SU-DHL-6 (cell line): ENCODE measurements around the gene DGLUCY.

Experiments used
- H2AFZ ChIP-seq: fragments of 200-600 bp; sonication (generic); 2 replicates; pipeline ENCODE4 v1.6.1; 2014; ENCODE audit warnings: low read depth, mild to moderate bottlenecking, moderate library complexity, mixed read lengths, antibody characterized with exemption, low read length; ENCODE audit not compliant: severe bottlenecking
- H3F3A ChIP-seq: fragments of 200-600 bp; shearing (Covaris generic); 2 replicates; pipeline ENCODE4 v1.6.0; 2016; ENCODE audit warnings: antibody characterized with exemption, mild to moderate bottlenecking; ENCODE audit not compliant: insufficient read depth
- H3K27ac ChIP-seq: fragments of 200-600 bp; sonication (generic); 2 replicates; pipeline ENCODE4 v1.5.1; 2016; ENCODE audit warnings: low read depth, mild to moderate bottlenecking, low read length, moderate library complexity, mixed read lengths
- H3K27me3 ChIP-seq: fragments of 200-600 bp; sonication (generic), shearing (Covaris generic); 2 replicates; pipeline ENCODE4 v1.6.0; 2014; ENCODE audit warnings: mild to moderate bottlenecking, low read length
- H3K36me3 ChIP-seq: fragments of 200-600 bp; sonication (generic); 2 replicates; pipeline ENCODE4 v1.6.1; 2014; ENCODE audit warnings: mild to moderate bottlenecking, low read length, mixed read lengths
- H3K4me2 ChIP-seq: fragments of 300-600, 200-600 bp; shearing (Covaris generic), sonication (generic); 2 replicates; pipeline ENCODE4 v1.6.0; 2014; ENCODE audit warnings: low read length, low read depth, mild to moderate bottlenecking; ENCODE audit not compliant: poor library complexity, severe bottlenecking
- H3K4me3 ChIP-seq: fragments of 200-600 bp; sonication (generic); 2 replicates; pipeline ENCODE4 v1.5.1; 2014; ENCODE audit warnings: antibody characterized with exemption, low read length, mild to moderate bottlenecking, mixed read lengths; ENCODE audit not compliant: insufficient read depth, poor library complexity, severe bottlenecking
- H3K79me2 ChIP-seq: fragments of 200-600 bp; sonication (generic); 2 replicates; pipeline ENCODE4 v1.6.1; 2014; ENCODE audit warnings: mild to moderate bottlenecking, low read length, moderate library complexity; ENCODE audit not compliant: insufficient read depth
- H3K9ac ChIP-seq: fragments of 200-600 bp; sonication (generic); 2 replicates; pipeline ENCODE4 v1.7.0; 2014; ENCODE audit warnings: mild to moderate bottlenecking, low read length
- H3K9me2 ChIP-seq: fragments of 200-600 bp; sonication (generic); replicated peaks from 2 replicates; pipeline ENCODE4 v1.6.1; 2014; ENCODE audit warnings: low read length; ENCODE audit not compliant: insufficient read depth
- H3K9me3 ChIP-seq: fragments of 200-600 bp; sonication (generic); 2 replicates; pipeline ENCODE4 v1.6.1; 2014; ENCODE audit warnings: low read length, mixed read lengths; ENCODE audit not compliant: insufficient read depth
- H4K20me1 ChIP-seq: fragments of 200-600 bp; sonication (generic); 2 replicates; pipeline ENCODE4 v1.6.1; 2014; ENCODE audit warnings: low read depth, mild to moderate bottlenecking, antibody characterized with exemption, low read length, moderate library complexity, mixed read lengths
- EZH2phosphoT487 ChIP-seq: fragments of 200-600 bp; sonication (generic), shearing (Covaris generic); conservative IDR thresholded peaks from 2 replicates; pipeline ENCODE4 v1.6.1; 2018; ENCODE audit warnings: mild to moderate bottlenecking, antibody characterized with exemption, low read length, moderate library complexity, mixed read lengths
- TF ChIP-seq, protein P1 (sequence below): fragments of 200-600 bp; sonication (generic); IDR thresholded peaks from one replicate; pipeline ENCODE4 v1.5.1; 2017; ENCODE audit warnings: antibody characterized with exemption, mild to moderate bottlenecking, low read length, moderate library complexity; ENCODE audit not compliant: insufficient read depth, poor library complexity, severe bottlenecking

The DGLUCY gene

DNA sequence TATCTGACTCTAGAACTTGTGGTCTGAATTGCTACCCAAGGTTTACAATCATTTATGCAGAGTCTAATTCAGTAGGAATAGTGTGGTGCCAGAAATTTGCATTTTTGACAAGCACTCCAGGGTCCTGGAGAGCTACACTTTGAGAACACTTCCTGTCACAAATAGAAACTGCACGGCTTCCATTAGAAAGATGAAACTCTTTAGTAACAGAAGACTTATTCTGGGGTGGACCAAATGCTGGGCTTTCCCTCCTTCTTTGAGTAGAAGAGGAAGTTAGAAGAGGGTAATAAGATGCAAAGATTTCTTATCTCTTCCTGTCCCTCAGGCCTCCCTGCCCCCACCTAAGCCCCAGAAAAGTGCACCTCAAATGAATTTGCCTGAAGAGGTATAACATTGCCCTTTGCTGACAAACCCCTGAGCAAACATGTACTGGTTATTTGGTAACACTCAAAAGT lies 28.4 kb downstream of the DGLUCY start:
- H2AFZ ChIP-seq, result no peak overlapping the region
- no peak overlapping the region for H3K9ac ChIP-seq
- no peaks in the 10 kb centered on the region for H3K36me3 ChIP-seq
- H3K9me3 ChIP-seq, result no peaks in the 10 kb centered on the region
- no peak for TF ChIP-seq EZH2phosphoT487
- TF ChIP-seq, protein P1, sequence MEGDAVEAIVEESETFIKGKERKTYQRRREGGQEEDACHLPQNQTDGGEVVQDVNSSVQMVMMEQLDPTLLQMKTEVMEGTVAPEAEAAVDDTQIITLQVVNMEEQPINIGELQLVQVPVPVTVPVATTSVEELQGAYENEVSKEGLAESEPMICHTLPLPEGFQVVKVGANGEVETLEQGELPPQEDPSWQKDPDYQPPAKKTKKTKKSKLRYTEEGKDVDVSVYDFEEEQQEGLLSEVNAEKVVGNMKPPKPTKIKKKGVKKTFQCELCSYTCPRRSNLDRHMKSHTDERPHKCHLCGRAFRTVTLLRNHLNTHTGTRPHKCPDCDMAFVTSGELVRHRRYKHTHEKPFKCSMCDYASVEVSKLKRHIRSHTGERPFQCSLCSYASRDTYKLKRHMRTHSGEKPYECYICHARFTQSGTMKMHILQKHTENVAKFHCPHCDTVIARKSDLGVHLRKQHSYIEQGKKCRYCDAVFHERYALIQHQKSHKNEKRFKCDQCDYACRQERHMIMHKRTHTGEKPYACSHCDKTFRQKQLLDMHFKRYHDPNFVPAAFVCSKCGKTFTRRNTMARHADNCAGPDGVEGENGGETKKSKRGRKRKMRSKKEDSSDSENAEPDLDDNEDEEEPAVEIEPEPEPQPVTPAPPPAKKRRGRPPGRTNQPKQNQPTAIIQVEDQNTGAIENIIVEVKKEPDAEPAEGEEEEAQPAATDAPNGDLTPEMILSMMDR, result no peak
- H3K4me3 ChIP-seq, result no peak overlapping the region
- H3F3A ChIP-seq, result no peaks in the 10 kb centered on the region
- H3K4me2 ChIP-seq, result no peak overlapping the region
- no peaks in the 10 kb centered on the region for H3K79me2 ChIP-seq
- H3K27me3 ChIP-seq, result no peaks in the 10 kb centered on the region
- H4K20me1 ChIP-seq, result no peaks in the 10 kb centered on the region
- no peaks in the 10 kb centered on the region for H3K9me2 ChIP-seq
- H3K27ac ChIP-seq, result peak overlapping the region; percentile 3; the same call in 1 of the 2 replicates

DNA sequence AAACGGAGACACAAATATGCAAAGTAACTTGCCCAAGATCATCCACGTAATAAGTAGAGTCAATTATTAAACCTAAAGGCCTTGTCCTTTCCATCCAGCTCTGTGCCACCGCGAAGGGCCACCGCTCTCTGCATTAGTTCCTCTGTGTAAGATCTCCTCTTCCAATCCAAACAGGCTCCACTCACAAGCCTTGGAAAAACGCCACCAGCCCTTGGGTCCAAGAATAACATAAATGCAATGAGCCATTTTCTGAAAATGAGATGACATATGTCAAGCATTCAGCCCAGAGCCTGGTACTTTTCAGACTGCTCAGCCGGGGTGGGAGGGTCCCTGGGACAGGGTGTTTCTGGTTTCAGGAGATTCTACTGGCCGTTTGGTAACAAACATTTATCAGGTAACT lies 30.0 kb downstream of the DGLUCY start:
- Histone ChIP-seq H4K20me1 (no peaks in the 10 kb centered on the region), H3K79me2 (no peaks in the 10 kb centered on the region), H3K9me3 (no peaks in the 10 kb centered on the region), H3K4me3 (no peak overlapping the region), H3K4me2 (no peak overlapping the region), H3K36me3 (no peaks in the 10 kb centered on the region), H3K27me3 (no peaks in the 10 kb centered on the region), H3K9ac (no peak overlapping the region), H2AFZ (no peak overlapping the region), H3K27ac (no peak overlapping the region), H3K9me2 (no peaks in the 10 kb centered on the region), H3F3A (no peaks in the 10 kb centered on the region)
- no peak for TF ChIP-seq EZH2phosphoT487
- TF ChIP-seq, protein P1, result no peak

DNA sequence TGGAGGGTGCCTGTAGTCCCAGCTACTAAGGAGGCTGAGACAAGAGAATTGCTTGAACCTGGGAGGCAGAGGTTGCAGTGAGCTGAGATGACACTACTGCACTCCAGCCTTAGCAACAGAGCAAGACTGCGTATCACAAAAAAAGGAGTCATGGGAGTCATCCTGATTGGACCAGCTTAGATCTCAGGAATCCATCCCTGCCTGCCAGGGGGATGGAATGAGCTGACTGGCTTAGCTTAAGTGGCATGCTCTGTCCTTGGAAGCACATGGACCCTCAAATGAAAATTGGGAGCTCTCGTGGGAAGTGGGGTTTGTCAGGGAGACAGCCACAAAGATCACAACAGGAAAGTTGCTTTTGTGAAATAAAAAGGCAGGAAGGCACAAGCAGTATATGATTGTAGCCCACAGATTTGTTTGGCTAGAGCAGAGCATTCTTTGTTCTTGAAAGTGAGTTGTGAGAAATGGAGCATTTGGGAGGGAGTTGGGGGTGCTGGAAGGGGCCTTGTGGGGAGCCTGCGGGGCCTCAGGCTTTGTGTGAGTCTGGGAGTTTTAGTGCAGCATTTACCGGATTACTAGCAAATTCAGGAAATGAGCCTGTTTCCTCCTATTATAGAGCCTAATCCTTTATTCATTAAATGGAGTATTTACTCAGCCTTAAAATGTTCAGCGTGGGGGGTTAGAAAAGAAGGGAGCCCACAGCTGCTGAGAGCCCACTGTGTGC lies 30.7 kb downstream of the DGLUCY start:
- no peak overlapping the region for H3K4me2 ChIP-seq
- no peak overlapping the region for H2AFZ ChIP-seq
- no peaks in the 10 kb centered on the region for H3K9me2 ChIP-seq
- no peak overlapping the region for H3K27ac ChIP-seq
- no peak overlapping the region for H3K4me3 ChIP-seq
- TF ChIP-seq, protein P1, result no peak
- no peak for TF ChIP-seq EZH2phosphoT487
- no peaks in the 10 kb centered on the region for H3K36me3 ChIP-seq
- no peaks in the 10 kb centered on the region for H3F3A ChIP-seq
- no peaks in the 10 kb centered on the region for H3K79me2 ChIP-seq
- no peaks in the 10 kb centered on the region for H4K20me1 ChIP-seq
- H3K9me3 ChIP-seq, result no peaks in the 10 kb centered on the region
- H3K9ac ChIP-seq, result no peak overlapping the region
- no peaks in the 10 kb centered on the region for H3K27me3 ChIP-seq
